Head of caudate nucleus (tissue), 42 donors: ENCODE measurements around the gene OTX2.

ENCODE experiments used
- DNase-seq, 42 donors: peaks; one replicate each; pipeline versions ENCODE4 v3.0.0 to v3.0.0-alpha.2; 2020 to 2021; ENCODE audit warnings: mixed read lengths in 7 of 42
- intact Hi-C: fragments of 100-400 bp; cut with DNase I; formaldehyde crosslinking; loops from one replicate; pipeline ENCODE4 v1.15.0; 2022

Gene OTX2

GRCh38 chr14:56814519-56814959 lies 4.3 kb upstream of the OTX2 start:
- intact Hi-C loops = no loop called here
- DNase-seq = no peak

DNA sequence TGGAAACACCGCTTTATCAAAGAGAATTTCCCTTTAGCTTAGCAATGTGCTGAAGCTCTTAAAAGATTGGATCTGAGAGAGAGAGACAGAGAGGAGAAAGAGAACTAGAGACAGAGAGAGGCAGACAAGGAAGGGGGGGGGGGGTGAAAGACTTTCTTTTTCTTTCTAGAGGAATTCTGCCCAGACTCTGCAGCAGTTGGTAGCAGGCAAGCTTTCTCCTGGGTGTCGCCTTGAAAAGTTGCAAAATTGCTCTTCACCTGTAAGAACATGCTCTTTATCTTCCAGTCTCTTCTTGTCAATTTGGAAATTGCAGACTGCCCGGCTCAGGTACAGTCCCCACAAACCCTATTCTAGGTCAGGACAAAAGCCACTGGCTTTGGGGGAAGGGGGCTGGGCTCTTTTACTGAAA lies 2.9 kb upstream of the OTX2 start:
- no peak for DNase-seq
- intact Hi-C loops = no loop called here

- DNase-seq = no peak
- intact Hi-C loops = no loop called here
Measured at GRCh38 chr14:56812364-56813141, 2.3 kb upstream of the OTX2 start.

DNA sequence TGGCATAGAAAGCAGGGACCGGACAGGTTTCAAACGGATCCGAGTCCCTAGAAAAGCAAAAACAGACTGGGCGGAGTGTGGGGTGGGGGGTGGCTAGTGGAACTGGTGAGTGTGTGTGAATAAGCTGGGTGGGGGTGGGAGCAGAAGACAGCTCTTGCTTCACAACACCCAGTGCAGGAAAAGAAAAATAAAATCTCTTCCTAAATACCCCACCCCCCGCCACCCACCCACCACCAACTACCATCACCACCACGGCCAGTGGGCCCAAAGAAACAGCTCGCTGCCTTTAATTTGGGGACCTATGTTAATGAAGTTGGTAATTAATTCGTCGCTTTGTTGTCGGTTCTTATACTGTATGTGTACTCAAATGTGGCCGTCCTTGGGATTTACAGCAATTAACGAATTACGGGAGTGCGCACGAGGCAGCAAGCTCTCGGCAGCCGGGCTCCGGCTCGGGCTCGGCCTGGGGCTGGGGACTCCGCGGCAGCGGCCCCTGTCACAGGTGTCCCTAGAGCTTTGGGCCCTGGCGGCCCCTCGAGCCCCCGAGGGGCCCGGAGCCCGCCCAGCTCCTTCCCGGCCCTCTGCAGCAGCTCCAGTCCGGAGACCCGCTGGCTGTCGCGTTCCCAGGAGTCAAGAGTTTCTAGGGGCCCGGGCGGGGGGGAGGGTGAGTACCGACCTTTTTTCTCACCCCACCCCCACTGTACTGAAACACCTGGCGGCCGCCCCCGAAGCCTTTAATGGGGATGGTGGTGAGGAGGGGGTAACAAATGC lies 1.5 kb upstream of the OTX2 start:
- intact Hi-C loops = no loop called here
- DNase-seq = no peak

- intact Hi-C loops = no loop called here
- no peak for DNase-seq
Measured at GRCh38 chr14:56810836-56811592, 735 bp upstream of the OTX2 start.

GRCh38 chr14:56809270-56810146 lies 771 bp downstream of the OTX2 start:
- intact Hi-C loops = no loop called here
- DNase-seq = no peak

GRCh38 chr14:56808383-56809269 lies 1.7 kb downstream of the OTX2 start:
- intact Hi-C loops = no loop called here
- no peak for DNase-seq

- intact Hi-C loops = no loop called here
- no peak for DNase-seq
Measured at GRCh38 chr14:56808110-56808382, 2.2 kb downstream of the OTX2 start.

- intact Hi-C loops = no loop called here
- DNase-seq = no peak
Measured at GRCh38 chr14:56807386-56808109, 2.7 kb downstream of the OTX2 start.

GRCh38 chr14:56806760-56807159 lies 3.5 kb downstream of the OTX2 start:
- intact Hi-C loops = no loop called here
- DNase-seq = no peak

GRCh38 chr14:56805992-56806727 lies 4.1 kb downstream of the OTX2 start:
- DNase-seq = no peak
- intact Hi-C loops = no loop called here

GRCh38 chr14:56805201-56805991 lies 4.9 kb downstream of the OTX2 start:
- intact Hi-C loops = no loop called here
- no peak for DNase-seq

DNA sequence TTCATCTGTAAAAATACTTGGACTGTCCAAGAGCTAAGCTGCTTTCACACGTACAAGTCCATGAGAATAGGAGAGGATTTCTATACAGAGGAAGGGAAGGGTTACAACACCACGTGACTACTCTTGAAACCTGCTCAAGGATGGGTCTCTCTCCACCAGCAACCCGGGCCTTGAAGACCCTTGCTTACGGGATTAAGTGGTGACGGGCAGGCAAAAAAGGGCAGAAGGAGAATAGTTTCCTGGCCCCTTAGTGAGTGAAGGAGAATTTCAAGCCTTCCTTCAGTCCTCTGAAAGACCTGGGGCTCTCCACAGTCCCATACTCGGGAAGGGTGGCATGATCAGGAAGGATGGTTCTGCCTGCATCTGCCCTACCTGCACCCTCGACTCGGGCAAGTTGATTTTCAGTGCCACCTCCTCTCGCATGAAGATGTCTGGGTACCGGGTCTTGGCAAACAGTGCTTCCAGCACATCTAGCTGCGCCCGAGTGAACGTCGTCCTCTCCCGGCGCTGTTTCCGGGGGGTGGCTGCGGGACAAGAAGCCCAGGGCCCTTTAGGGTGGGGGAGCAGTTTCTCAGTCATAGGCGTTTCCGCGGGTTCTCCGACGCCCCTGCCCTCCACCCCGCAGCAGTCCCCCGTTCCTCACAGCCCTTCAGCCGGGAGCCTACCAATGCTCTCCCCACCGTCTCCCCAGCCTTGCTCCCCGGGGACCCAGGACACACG lies 6.3 kb downstream of the OTX2 start:
- intact Hi-C loops = no loop called here

GRCh38 chr14:56801920-56802319 lies 8.4 kb downstream of the OTX2 start:
- DNase-seq = no peak
- intact Hi-C loops = no loop called here

More for the DNA sequence above, 6.3 kb downstream of the OTX2 start:
- no peak for DNase-seq

- no peak for DNase-seq
- intact Hi-C loops = no loop called here
Measured at GRCh38 chr14:56799343-56799645, 11.0 kb downstream of the OTX2 start.
